ENCODE data around the gene CHAD. TPM values are rescaled to one million over a fixed set of nuclear protein-coding genes. Genes with fewer than 3 reads are reported as not detected.
A peak's percentile ranks its signal among the peaks of the same experiment; 100 is the strongest.

CHAD gene, protein sequence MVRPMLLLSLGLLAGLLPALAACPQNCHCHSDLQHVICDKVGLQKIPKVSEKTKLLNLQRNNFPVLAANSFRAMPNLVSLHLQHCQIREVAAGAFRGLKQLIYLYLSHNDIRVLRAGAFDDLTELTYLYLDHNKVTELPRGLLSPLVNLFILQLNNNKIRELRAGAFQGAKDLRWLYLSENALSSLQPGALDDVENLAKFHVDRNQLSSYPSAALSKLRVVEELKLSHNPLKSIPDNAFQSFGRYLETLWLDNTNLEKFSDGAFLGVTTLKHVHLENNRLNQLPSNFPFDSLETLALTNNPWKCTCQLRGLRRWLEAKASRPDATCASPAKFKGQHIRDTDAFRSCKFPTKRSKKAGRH
- not detected for total RNA-seq

DNA sequence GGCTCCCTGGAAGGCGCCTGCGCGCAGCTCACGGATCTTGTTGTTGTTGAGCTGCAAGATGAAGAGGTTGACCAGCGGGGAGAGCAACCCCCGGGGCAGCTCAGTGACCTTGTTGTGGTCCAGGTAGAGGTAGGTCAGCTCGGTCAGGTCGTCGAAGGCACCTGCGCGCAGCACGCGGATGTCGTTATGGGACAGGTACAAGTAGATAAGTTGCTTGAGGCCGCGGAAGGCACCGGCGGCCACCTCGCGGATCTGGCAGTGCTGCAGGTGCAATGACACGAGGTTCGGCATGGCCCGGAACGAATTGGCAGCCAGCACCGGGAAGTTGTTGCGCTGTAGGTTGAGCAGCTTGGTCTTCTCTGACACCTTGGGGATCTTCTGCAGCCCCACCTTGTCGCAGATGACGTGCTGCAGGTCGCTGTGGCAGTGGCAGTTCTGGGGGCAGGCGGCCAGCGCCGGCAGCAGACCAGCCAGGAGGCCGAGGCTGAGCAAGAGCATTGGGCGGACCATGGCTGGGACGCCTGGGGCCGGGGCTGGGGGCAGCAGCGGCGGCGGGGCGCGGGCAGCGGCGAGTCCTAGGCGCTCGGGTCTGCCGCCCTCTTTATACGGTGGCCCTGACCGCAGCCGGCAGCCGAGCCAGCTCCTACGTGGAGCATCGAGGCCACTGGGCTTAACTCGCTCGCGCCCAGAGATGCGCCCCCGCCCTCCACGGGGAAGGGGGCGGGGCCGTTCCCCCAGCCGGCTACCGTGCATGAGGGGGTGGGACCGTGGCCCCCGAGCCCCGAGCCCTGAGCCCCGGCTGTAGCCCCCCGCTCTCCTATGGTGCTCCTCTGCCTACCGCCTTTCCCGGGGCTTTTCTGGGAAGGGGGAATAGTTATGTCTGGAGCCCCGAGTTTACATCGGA lies at the start of gene CHAD:
CHAD (minus strand) TSS at position 577 of the 904 bp plus-strand sequence; CDS start at position 510, 67 bp downstream.
- TF ChIP-seq, protein P1, sequence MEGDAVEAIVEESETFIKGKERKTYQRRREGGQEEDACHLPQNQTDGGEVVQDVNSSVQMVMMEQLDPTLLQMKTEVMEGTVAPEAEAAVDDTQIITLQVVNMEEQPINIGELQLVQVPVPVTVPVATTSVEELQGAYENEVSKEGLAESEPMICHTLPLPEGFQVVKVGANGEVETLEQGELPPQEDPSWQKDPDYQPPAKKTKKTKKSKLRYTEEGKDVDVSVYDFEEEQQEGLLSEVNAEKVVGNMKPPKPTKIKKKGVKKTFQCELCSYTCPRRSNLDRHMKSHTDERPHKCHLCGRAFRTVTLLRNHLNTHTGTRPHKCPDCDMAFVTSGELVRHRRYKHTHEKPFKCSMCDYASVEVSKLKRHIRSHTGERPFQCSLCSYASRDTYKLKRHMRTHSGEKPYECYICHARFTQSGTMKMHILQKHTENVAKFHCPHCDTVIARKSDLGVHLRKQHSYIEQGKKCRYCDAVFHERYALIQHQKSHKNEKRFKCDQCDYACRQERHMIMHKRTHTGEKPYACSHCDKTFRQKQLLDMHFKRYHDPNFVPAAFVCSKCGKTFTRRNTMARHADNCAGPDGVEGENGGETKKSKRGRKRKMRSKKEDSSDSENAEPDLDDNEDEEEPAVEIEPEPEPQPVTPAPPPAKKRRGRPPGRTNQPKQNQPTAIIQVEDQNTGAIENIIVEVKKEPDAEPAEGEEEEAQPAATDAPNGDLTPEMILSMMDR (IDR thresholded peaks at IDR 0.05) = no peak
- Histone ChIP-seq H3K9me3 (no peaks in the 10 kb centered on the region), H3K4me1 (ENCODE audit: control insufficient read depth in 1 of 2, low read depth in 2 of 2) (peaks cover 12 to 13% of the 10 kb centered on the region in 2 donors), H3K27me3 (replicated peaks; ENCODE audit: insufficient read depth) (no peaks in the 10 kb centered on the region), H3K4me3 (peak within 1 kb of the TSS; percentile 63), H3K27ac (no peak within 1 kb of the TSS), H3K36me3 (no peaks in the 10 kb centered on the region)
- DNase-seq (ENCODE audit: low spot score) = no peak
- ATAC-seq (ENCODE audit: insufficient number of reproducible peaks, low FRiP score, low read depth) = no peak

DNA sequence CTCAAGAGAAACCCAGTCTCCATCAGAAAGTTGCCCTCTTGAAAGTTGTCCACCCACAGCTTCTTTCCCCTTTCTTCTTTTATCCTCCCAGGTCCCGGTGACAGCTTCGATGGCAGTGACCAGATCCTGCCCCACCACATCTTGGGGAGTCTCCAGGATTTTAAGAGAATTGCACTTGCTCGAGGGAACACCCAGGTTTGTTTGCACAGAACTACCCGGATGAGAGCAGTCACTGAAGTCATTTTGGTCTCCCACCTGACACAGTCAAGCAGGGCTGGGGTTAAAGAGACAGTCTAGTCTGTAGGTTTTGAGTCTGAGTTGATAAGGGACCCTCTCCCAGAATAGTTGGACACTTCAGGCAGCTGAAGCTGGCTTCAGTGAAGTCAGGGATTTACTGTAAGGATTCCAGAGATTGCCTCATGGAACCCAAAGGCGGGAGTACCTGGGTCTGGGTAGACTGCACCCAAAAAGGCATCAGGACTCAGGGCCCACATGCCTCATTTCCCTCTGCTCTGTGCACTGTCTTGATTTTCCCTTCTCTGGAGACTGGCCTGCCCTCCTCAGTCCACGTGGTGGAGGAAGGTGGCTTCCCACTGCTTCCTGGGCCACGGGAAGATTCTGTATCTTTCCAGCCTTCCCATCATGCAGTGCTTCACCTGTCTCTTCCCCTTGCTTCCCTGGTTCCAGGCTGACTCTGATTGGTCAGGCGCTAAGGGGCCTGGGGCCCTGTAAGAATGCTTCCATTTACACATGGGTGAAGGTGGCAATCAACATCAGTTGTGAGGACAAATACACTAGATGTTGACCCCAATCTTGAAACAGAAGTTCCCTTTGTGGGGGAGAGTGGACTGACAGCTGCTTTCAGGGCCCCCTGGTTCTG lies 49.1 kb upstream of the CHAD start:
- H3K36me3 ChIP-seq = no peaks in the 10 kb centered on the region
- no peak for DNase-seq (ENCODE audit: low spot score)
- H3K27ac ChIP-seq = no peak overlapping the region
- no peaks in the 10 kb centered on the region for H3K27me3 ChIP-seq (replicated peaks; ENCODE audit: insufficient read depth)
- TF ChIP-seq, protein P1 (IDR thresholded peaks at IDR 0.05) = no peak
- no peaks in the 10 kb centered on the region for H3K9me3 ChIP-seq
- H3K4me1 ChIP-seq (ENCODE audit: control insufficient read depth in 1 of 2, low read depth in 2 of 2) = no peaks in the 10 kb centered on the region
- ATAC-seq (ENCODE audit: insufficient number of reproducible peaks, low FRiP score, low read depth) = no peak
- H3K4me3 ChIP-seq = no peak overlapping the region

DNA sequence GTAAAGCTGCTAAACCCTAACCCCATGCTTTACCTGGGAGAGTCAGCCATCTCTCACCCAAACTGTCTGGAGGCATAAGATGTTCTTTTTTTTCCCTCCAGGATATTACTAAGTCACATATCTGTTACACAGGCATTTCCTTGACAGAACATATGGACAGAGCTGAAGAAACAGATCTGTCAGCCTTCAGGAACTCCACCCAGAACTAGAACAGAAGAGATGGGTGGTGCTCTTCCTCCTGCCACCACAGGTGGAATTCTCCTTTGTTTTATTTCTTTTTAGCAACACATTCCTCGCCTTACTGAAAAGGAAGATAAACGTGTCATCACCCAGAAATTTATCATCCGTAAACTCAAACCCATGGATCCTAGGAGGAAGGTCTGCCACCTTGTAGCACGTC lies 48.3 kb upstream of the CHAD start:
- TF ChIP-seq, protein P1 (IDR thresholded peaks at IDR 0.05) = no peak
- Histone ChIP-seq H3K4me3 (no peak overlapping the region), H3K9me3 (no peaks in the 10 kb centered on the region), H3K27ac (no peak overlapping the region), H3K4me1 (ENCODE audit: control insufficient read depth in 1 of 2, low read depth in 2 of 2) (no peaks in the 10 kb centered on the region), H3K27me3 (replicated peaks; ENCODE audit: insufficient read depth) (no peaks in the 10 kb centered on the region), H3K36me3 (no peaks in the 10 kb centered on the region)
- no peak for ATAC-seq (ENCODE audit: insufficient number of reproducible peaks, low FRiP score, low read depth)
- DNase-seq (ENCODE audit: low spot score) = no peak

DNA sequence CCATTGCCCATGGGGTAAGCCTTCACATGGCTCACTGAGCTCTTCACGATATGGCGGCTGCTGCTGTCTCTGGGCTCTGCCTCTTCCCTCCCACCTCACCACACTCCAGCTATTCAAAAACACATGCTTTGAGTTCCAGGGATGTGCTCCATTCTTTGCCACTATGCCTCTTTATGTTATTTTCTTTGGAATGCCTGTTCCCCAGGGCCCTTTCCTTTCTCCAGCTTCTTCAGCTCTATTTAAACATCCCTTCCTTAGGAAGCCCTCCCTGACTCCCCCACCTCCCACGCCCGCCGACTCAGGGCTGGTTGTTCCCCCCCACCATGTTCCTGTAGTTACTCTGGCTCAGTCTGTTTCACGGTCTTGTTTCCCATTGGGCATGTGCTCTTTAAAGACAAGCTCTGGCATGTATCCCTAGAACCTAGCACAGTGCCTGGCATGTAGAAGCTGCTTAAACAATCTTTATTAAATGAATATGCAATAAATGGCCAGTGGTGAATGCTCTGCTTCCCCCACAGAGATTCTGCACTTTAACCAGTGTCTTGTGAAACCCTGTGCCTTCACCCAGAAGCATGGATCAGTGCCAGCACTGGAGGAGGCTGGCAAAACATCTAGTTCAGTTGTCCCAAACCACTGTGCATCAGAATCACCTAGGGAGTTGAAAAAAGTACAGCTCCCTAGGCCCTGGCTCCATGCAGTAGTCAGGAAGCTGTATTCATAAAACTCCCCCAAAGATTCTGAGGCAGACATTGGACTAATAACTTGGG lies 46.4 kb upstream of the CHAD start:
- Histone ChIP-seq H3K27ac (no peak overlapping the region), H3K9me3 (no peaks in the 10 kb centered on the region), H3K27me3 (replicated peaks; ENCODE audit: insufficient read depth) (no peaks in the 10 kb centered on the region), H3K4me1 (ENCODE audit: control insufficient read depth in 1 of 2, low read depth in 2 of 2) (no peaks in the 10 kb centered on the region), H3K4me3 (no peak overlapping the region), H3K36me3 (no peaks in the 10 kb centered on the region)
- ATAC-seq (ENCODE audit: insufficient number of reproducible peaks, low FRiP score, low read depth) (no peak), DNase-seq (ENCODE audit: low spot score) (no peak)
- TF ChIP-seq, protein P1 (IDR thresholded peaks at IDR 0.05) = no peak

Data from thoracic aorta (tissue), 2 donors.